OCI-LY3 (cell line): ENCODE data around the gene CADPS.

Source experiments
- CTCF ChIP-seq: fragments of 200-600, 300-600 bp; sonication (generic); IDR thresholded peaks from 2 replicates; pipeline ENCODE4 v1.5.1; 2014; ENCODE audit warnings: antibody characterized with exemption, low read length, low read depth
- EZH2phosphoT487 ChIP-seq: fragments of 200-600 bp; shearing (Covaris generic); IDR thresholded peaks from 2 replicates; pipeline ENCODE4 v1.6.1; 2018; ENCODE audit warnings: antibody characterized with exemption, mixed run types, low read depth

DNA sequence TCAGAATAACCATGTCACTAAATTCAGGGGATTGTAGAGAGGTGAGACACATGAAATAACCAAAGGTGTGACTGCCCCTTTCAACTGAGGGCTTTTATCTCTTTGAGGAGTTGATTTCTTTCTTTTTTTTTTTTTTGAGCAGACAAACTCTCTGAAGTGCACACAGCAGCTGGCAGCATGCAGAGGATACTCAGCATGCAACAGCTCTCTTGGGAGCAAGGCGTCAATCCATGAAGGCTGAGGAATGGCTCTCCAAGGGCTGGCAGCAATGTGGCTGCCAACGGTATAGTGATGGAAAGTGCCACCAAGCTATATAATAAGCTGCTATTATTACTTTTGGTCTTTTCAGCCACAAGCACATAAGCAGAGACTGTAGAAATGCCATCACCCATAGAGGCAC, 275.2 kb downstream of the CADPS start:
- TF ChIP-seq CTCF = no peak
- no peak for TF ChIP-seq EZH2phosphoT487
